CD4-positive, alpha-beta T cell (primary cell): ENCODE measurements around the gene LSAMP. TPM values are rescaled to one million over a fixed set of nuclear protein-coding genes. Genes with fewer than 3 reads are reported as not detected.

Experiments used
- ATAC-seq: fragments of 200-7000 bp; cut with Tn5 transposase; one replicate; pipeline ENCODE4 v1.10.0; 2022; ENCODE audit warnings: mild to moderate bottlenecking; ENCODE audit not compliant: poor library complexity
- CTCF ChIA-PET: fragments of 350-600 bp; sonication (Branson Sonifier 250); formaldehyde crosslinking; loops from one replicate; lab custom pipeline; 2021; ENCODE audit warnings: antibody characterized with exemption, inconsistent platforms; lab: Charles Lee
- POLR2A ChIA-PET: fragments of 350-600 bp; sonication (Branson Sonifier 250); formaldehyde crosslinking; loops from one replicate; lab custom pipeline; 2021; ENCODE audit warnings: antibody characterized with exemption, inconsistent platforms; lab: Charles Lee
- DNase-seq, 14 experiments: peaks; one replicate each; pipeline ENCODE4 v3.0.0-alpha.2; 2013 to 2020; ENCODE audit warnings: mixed read lengths in 2 of 14
- H3K27ac ChIP-seq, 2 donors: one replicate each; pipeline versions ENCODE4 v1.5.1 to v1.7.0; 2013; ENCODE audit warnings: low read length in 2 of 2, low read depth in 1 of 2, mild to moderate bottlenecking in 1 of 2
- H3K27me3 ChIP-seq, 2 experiments: 1 replicate in 1 of 2; 2 replicates in 1 of 2; pipeline versions ENCODE4 v1.6.1 to v1.7.0; 2013; ENCODE audit warnings: low read length in 2 of 2, control low read depth in 1 of 2, mild to moderate bottlenecking in 1 of 2, moderate library complexity in 1 of 2; ENCODE audit not compliant: insufficient read depth in 2 of 2, control insufficient read depth in 1 of 2
- H3K36me3 ChIP-seq: one replicate; pipeline ENCODE4 v1.6.1; 2013; ENCODE audit warnings: low read length, control low read depth; ENCODE audit not compliant: insufficient read depth
- H3K4me1 ChIP-seq: one replicate; pipeline ENCODE4 v1.6.1; 2013; ENCODE audit warnings: low read length, control low read depth; ENCODE audit not compliant: insufficient read depth
- H3K4me3 ChIP-seq: one replicate; pipeline ENCODE4 v1.5.1; 2013; ENCODE audit warnings: mild to moderate bottlenecking, low read length, moderate library complexity
- H3K9me3 ChIP-seq, 2 experiments: 1 replicate in 1 of 2; 2 replicates in 1 of 2; pipeline versions ENCODE4 v1.6.1 to v1.7.0; 2013; ENCODE audit warnings: low read length in 2 of 2, mild to moderate bottlenecking in 2 of 2, control low read depth in 1 of 2, moderate library complexity in 1 of 2; ENCODE audit not compliant: control insufficient read depth in 1 of 2, insufficient read depth in 1 of 2
- H3K27ac Mint-ChIP-seq: one replicate; pipeline ENCODE4 v1.8.0; 2020; ENCODE audit warnings: mixed read lengths
- H3K27me3 Mint-ChIP-seq: one replicate; pipeline ENCODE4 v1.8.0; 2021; ENCODE audit warnings: mixed read lengths
- H3K36me3 Mint-ChIP-seq: one replicate; pipeline ENCODE4 v1.8.0; 2021; ENCODE audit warnings: low read depth, mixed read lengths
- H3K4me1 Mint-ChIP-seq: one replicate; pipeline ENCODE4 v1.8.0; 2021; ENCODE audit warnings: low read depth, mixed read lengths
- H3K4me3 Mint-ChIP-seq: one replicate; pipeline ENCODE4 v1.8.0; 2020; ENCODE audit warnings: mild to moderate bottlenecking, mixed read lengths
- H3K9me3 Mint-ChIP-seq: one replicate; pipeline ENCODE4 v1.8.0; 2020; ENCODE audit warnings: mixed read lengths
- intact Hi-C, 2 experiments: fragments of 100-400 bp; cut with DNase I in 1 of 2; cut with micrococcal nuclease in 1 of 2; formaldehyde crosslinking; loops; one replicate each; pipeline versions ENCODE4 v1.15.1 to v1.9.0; 2023 to 2025; cut with DNase I, micrococcal nuclease
- total RNA-seq, 174 experiments: library from RNA in 2 of 174; stranded (reverse) in 2 of 174; gene quantifications; one replicate each; pipeline ENCODE4 v1.2.3 and lab custom pipeline; 2021 to 2026
- TF ChIP-seq, protein P1 (sequence below): fragments of 200-600 bp; IDR thresholded peaks from one replicate; pipeline ENCODE4 v1.8.0; 2022; ENCODE audit warnings: antibody characterized with exemption, mild to moderate bottlenecking

LSAMP gene
- total RNA-seq, 2 experiments from 2014 or later = not detected

DNA sequence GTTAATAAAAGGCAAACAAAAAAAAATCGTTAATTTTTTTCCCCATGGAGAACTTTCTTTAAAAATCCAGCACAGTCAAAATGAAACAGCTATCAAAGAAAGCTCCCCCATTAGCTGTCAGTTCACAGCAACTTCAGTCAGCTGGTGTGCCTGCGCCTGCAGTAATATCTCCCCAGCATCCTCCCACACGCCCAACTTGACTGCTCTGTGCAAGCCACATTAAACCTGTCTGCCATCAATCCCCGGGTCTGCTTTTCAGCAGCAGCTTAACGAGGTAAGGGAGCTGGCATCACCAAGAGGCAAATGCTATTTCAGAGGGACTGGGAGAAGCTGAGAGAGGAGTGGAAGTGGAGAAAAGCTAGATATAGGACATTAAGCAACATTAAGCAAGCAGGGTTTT is 484.5 kb downstream of the LSAMP start:
- Histone ChIP-seq H3K27ac (no peak overlapping the region), H3K36me3 (no peaks in the 10 kb centered on the region), H3K27me3 (no peaks in the 10 kb centered on the region), H3K9me3 (no peaks in the 10 kb centered on the region), H3K4me3 (no peak overlapping the region), H3K4me1 (no peaks in the 10 kb centered on the region)
- ATAC-seq (no peak), DNase-seq (no peak)
- Mint-ChIP-seq H3K4me1 (no peaks in the 10 kb centered on the region), H3K9me3 (no peaks in the 10 kb centered on the region), H3K36me3 (no peaks in the 10 kb centered on the region), H3K27me3 (peaks cover 5% of the 10 kb centered on the region), H3K27ac (no peak overlapping the region), H3K4me3 (no peak overlapping the region)
- ChIA-PET CTCF (no interaction called here), POLR2A (no interaction called here)
- intact Hi-C loops = loop anchor here in 1 of 2 experiments (10.0 kb wide), 1 partner anchor 684 kb away; no protein-coding TSS in a partner anchor
- TF ChIP-seq, protein P1, sequence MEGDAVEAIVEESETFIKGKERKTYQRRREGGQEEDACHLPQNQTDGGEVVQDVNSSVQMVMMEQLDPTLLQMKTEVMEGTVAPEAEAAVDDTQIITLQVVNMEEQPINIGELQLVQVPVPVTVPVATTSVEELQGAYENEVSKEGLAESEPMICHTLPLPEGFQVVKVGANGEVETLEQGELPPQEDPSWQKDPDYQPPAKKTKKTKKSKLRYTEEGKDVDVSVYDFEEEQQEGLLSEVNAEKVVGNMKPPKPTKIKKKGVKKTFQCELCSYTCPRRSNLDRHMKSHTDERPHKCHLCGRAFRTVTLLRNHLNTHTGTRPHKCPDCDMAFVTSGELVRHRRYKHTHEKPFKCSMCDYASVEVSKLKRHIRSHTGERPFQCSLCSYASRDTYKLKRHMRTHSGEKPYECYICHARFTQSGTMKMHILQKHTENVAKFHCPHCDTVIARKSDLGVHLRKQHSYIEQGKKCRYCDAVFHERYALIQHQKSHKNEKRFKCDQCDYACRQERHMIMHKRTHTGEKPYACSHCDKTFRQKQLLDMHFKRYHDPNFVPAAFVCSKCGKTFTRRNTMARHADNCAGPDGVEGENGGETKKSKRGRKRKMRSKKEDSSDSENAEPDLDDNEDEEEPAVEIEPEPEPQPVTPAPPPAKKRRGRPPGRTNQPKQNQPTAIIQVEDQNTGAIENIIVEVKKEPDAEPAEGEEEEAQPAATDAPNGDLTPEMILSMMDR = no peak

DNA sequence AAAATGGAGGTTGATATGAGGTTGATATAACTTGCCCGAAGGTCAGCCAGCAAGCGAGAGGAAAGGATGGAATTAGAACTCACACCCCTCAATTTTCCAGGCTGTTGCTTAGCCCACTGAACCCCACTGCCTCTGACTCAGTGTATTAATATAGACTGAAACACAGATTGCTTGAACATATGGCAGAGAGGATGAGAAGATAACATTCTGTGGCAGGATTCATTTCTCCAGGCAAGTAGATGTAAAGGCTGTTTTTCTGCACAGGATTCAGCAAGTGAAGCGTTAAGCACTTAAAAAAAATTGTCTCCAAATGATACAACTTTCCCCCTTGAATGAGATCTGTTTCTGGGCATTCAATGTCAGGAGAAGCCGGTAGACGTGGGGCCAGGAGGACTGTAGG is 486.8 kb downstream of the LSAMP start:
- Mint-ChIP-seq H3K27ac (no peak overlapping the region), H3K4me1 (no peaks in the 10 kb centered on the region), H3K27me3 (peaks cover 5% of the 10 kb centered on the region), H3K36me3 (no peaks in the 10 kb centered on the region), H3K9me3 (no peaks in the 10 kb centered on the region), H3K4me3 (no peak overlapping the region)
- TF ChIP-seq, protein P1 = no peak
- ATAC-seq (no peak), DNase-seq (no peak)
- Histone ChIP-seq H3K9me3 (peaks cover 0 to 4% of the 10 kb centered on the region in 2 experiments), H3K36me3 (no peaks in the 10 kb centered on the region), H3K4me3 (no peak overlapping the region), H3K4me1 (no peaks in the 10 kb centered on the region), H3K27ac (no peak overlapping the region), H3K27me3 (no peaks in the 10 kb centered on the region)
- ChIA-PET CTCF (no interaction called here), POLR2A (no interaction called here)
- intact Hi-C loops = no loop called here

DNA sequence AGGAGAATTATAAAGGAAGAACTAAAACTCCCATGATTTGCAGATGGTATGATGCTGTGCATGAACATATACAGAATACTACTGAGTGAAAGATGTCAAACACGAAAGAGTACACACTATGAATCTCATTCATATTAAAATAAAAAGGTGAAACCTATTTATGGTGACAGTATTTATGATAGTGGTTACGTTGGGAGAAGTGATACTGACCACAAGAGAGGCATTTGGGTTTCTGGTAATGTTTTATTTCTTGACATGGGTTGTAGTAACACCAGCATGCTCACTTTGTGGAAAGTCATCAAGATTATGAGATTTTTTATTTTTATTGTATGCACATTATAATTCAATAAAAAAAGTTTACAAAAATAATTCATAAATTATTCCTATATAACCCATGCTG is 498.0 kb downstream of the LSAMP start:
- TF ChIP-seq, protein P1 = no peak
- no peaks in the 10 kb centered on the region for H3K27me3 ChIP-seq
- no peaks in the 10 kb centered on the region for H3K4me1 Mint-ChIP-seq
- POLR2A ChIA-PET = no interaction called here
- H3K27ac ChIP-seq = no peak overlapping the region
- no peaks in the 10 kb centered on the region for H3K9me3 Mint-ChIP-seq
- no peaks in the 10 kb centered on the region for H3K36me3 Mint-ChIP-seq
- intact Hi-C loops = no loop called here
- no peaks in the 10 kb centered on the region for H3K4me1 ChIP-seq
- no peak overlapping the region for H3K4me3 ChIP-seq
- no peak overlapping the region for H3K27ac Mint-ChIP-seq
- DNase-seq (no peak), ATAC-seq (no peak)
- no peak overlapping the region for H3K4me3 Mint-ChIP-seq
- H3K36me3 ChIP-seq = no peaks in the 10 kb centered on the region
- CTCF ChIA-PET = no interaction called here
- H3K27me3 Mint-ChIP-seq = peaks cover 10% of the 10 kb centered on the region
- H3K9me3 ChIP-seq = no peaks in the 10 kb centered on the region
